Naive B cell (primary cell): Measurements from ENCODE around the gene DUOX2. TPM values are rescaled to one million over a fixed set of nuclear protein-coding genes. Genes with fewer than 3 reads are reported as not detected.

ENCODE experiments used
- ATAC-seq, 2 donors: fragments of 150-1000 bp; cut with Tn5 transposase; 2 replicates each; pipeline ENCODE4 v1.10.0; 2021; ENCODE audit warnings: low read depth in 2 of 2, mild to moderate bottlenecking in 2 of 2, moderate library complexity in 2 of 2
- DNase-seq: peaks from one replicate; pipeline ENCODE4 v3.0.0; 2022
- H3K27ac Mint-ChIP-seq, 6 donors: one replicate each; pipeline ENCODE4 v1.8.0; 2020 to 2022; ENCODE audit warnings: mild to moderate bottlenecking in 6 of 6, mixed read lengths in 6 of 6, moderate library complexity in 5 of 6, inconsistent platforms in 2 of 6
- H3K27me3 Mint-ChIP-seq, 3 donors: one replicate each; pipeline ENCODE4 v1.8.0; 2021 to 2022; ENCODE audit warnings: mixed read lengths in 3 of 3, mild to moderate bottlenecking in 1 of 3
- H3K36me3 Mint-ChIP-seq, 2 donors: one replicate each; pipeline ENCODE4 v1.8.0; 2020 to 2022; ENCODE audit warnings: mixed read lengths in 2 of 2, inconsistent platforms in 1 of 2, mild to moderate bottlenecking in 1 of 2
- H3K4me1 Mint-ChIP-seq, 3 donors: one replicate each; pipeline ENCODE4 v1.8.0; 2020 to 2022; ENCODE audit warnings: mixed read lengths in 3 of 3, inconsistent platforms in 1 of 3, mild to moderate bottlenecking in 1 of 3, moderate library complexity in 1 of 3
- H3K4me3 Mint-ChIP-seq, 8 donors: one replicate each; pipeline ENCODE4 v1.8.0; 2020 to 2022; ENCODE audit warnings: mild to moderate bottlenecking in 8 of 8, mixed read lengths in 8 of 8, moderate library complexity in 8 of 8, inconsistent platforms in 2 of 8
- H3K9me3 Mint-ChIP-seq, 7 donors: one replicate each; pipeline ENCODE4 v1.8.0; 2020 to 2022; ENCODE audit warnings: mixed read lengths in 7 of 7, mild to moderate bottlenecking in 5 of 7, inconsistent platforms in 2 of 7, moderate library complexity in 1 of 7
- polyA plus RNA-seq, 6 donors: library from polyadenylated mRNA; unstranded; fragments of 300-500 nt; fragmentation: Illumina TruSeq; gene quantifications; one replicate each; pipeline ENCODE4 v1.2.3, GENCODE V29; 2021; ENCODE audit warnings: low read depth in 6 of 6

Gene DUOX2
- polyA plus RNA-seq, 6 donors from 2014 or later = 0.08 TPM; not detected in 5

DNA sequence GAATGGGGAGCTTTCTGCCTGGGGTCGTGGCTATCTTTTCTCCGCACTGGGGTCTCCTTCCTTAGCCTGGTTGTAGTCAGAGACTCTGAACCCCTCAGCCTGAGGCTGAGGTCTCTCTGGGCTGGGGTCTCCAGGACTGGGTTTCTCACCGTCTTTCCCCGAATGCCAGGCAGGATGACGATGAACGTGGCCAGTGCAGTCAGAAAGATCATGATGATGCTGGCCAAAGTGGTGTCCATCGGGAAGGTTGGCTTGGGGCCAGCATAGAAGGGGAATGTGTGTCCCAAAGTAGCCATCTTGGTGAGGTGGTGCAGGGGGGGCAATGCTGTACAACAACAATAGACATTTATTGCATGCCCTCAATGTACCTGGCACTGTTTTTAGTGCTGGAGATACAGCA lies 8.7 kb upstream of the DUOX2 start:
- no peak for ATAC-seq
- H3K27ac Mint-ChIP-seq = no peak overlapping the region

DNA sequence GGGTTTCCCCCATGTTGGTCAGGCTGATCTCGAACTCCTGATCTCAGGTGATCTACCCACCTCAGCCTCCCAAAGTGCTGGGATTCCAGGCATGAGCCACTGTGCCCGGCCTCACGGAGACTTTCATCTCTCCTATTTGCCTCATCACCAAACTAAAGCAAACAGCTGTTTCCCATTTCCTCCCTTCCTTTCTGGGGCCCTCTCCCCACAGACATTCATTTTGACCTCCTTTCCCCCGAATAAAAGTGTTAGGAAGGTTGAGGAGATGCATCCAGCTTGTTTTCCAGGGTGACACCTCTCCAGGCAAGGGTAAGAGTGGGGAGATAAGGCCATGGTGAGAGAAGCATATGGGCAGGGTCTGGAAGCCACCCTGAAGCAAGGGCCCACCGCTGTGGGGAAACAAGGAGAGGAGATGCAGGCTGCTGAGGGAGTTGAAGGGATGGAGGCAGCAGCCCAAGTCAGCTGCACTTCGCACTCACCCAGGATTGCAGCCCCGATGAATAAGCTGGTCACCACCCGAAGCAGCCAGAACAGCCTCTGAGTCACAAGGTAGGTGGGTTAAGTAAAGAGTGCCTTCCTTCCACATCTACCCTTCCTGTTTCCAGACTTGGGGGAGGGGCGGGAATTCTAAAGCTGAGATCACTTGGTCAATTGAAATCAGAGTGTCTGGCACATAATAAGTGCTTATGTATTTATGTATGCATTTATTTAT lies 7.9 kb upstream of the DUOX2 start:
- no peak for ATAC-seq
- H3K27me3 Mint-ChIP-seq = peaks cover 61 to 80% (median 77%) of the 10 kb centered on the region in 3 donors
- no peaks in the 10 kb centered on the region for H3K36me3 Mint-ChIP-seq
- H3K4me3 Mint-ChIP-seq = no peak overlapping the region
- H3K9me3 Mint-ChIP-seq = peaks cover 0 to 2% (median 0%) of the 10 kb centered on the region in 7 donors
- DNase-seq = no peak
- H3K27ac Mint-ChIP-seq = no peak overlapping the region
- H3K4me1 Mint-ChIP-seq = peaks cover 12 to 16% (median 14%) of the 10 kb centered on the region in 3 donors

More for the DNA sequence above, 8.7 kb upstream of the DUOX2 start:
- no peak for DNase-seq
- Mint-ChIP-seq H3K4me1 (peaks cover 5 to 8% (median 5%) of the 10 kb centered on the region in 3 donors), H3K36me3 (no peaks in the 10 kb centered on the region), H3K4me3 (no peak overlapping the region), H3K9me3 (peaks cover 0 to 2% (median 0%) of the 10 kb centered on the region in 7 donors), H3K27me3 (peaks cover 59 to 74% (median 72%) of the 10 kb centered on the region in 3 donors)

DNA sequence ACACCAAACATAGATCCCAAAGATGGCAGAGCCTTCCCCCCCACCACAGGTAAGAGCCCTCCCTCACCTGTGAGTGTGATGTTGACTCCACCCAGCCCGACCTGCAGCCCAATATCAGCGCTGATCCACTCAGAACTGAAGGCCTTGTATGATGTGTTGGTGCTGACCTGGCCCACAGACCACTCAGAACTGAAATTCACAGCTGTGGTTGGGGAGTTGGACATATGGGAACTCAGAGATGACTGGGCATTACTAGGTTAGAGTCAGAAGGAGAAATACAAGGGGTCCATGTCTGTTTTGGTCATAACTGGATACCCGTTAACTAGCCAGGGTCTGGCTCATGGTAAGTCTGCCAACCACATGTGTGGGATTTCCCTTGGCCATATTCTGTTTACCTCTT lies 7.0 kb upstream of the DUOX2 start:
- DNase-seq (no peak), ATAC-seq (no peak)
- Mint-ChIP-seq H3K27ac (peak overlapping the region in 1 of 6 donors; percentile 46), H3K9me3 (peaks cover 0 to 2% (median 0%) of the 10 kb centered on the region in 7 donors), H3K36me3 (no peaks in the 10 kb centered on the region), H3K4me1 (peaks cover 12 to 25% (median 22%) of the 10 kb centered on the region in 3 donors), H3K27me3 (peaks cover 60 to 82% (median 79%) of the 10 kb centered on the region in 3 donors), H3K4me3 (no peak overlapping the region)

DNA sequence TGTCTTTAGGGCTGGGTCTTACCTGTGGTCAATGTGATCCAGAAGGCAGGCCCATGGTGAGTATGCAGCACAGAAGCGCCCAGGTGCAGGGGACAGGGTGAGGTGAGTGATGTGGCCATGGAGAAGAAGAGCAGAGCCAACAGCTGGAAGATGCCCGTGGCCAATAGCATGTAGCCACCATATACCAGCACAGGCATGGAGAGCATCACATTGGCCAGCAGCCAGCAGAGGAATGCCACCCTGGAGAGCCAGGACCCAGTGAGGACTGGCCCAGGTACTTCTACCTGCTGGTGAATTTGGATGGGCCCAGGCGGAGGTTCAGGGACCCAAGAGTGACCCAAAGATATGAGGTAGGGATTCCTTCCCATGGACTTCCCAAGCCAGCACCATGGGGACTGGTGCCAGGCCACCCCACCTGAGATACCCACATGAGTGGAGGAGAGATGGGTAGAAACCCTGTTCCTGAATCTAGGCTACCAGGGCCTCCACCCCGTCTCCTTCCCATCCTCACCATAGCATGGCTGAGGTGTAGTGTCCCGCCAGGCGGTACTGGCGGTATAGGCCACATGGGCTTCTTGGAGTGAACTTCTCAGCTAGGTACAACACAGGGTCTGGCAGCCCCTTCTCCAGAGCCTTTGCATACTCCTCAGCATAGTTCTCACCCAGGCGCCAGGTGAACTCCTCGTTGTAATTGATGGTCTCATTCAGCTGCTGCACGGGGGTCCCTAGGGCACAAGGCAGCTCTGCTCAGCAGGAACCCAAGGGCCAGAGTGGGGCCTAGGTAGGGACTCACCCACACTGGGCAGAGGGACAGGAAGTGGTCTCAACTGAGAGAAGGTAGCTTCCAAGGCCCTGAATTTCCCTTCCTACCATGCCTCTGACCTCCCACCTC lies 6.4 kb upstream of the DUOX2 start:
- H3K27me3 Mint-ChIP-seq = peaks cover 60 to 82% (median 79%) of the 10 kb centered on the region in 3 donors
- H3K36me3 Mint-ChIP-seq = no peaks in the 10 kb centered on the region
- peaks cover 0 to 3% (median 0%) of the 10 kb centered on the region in 7 donors for H3K9me3 Mint-ChIP-seq
- H3K4me3 Mint-ChIP-seq = no peak overlapping the region
- H3K27ac Mint-ChIP-seq = no peak overlapping the region
- ATAC-seq (no peak), DNase-seq (no peak)
- peaks cover 16 to 30% (median 29%) of the 10 kb centered on the region in 3 donors for H3K4me1 Mint-ChIP-seq

DNA sequence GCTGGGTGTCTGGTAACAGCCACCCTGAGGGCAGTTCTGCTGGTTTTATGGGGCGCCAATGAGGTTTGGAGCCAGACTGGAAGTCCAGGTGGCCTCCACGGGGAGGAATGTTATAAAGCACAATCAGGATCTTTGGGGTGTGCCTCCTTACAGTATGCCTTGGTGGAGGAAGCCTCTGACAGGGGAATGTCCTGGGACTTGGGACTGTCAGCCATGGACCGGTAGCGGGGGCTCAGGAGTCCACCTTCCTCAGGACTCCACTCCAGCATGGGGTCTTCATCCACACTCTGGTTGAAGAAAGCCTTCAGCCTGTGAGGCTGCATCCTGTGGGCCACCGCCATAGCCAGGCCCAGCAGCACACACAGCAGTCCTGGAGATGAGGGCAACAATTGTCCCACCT lies 5.0 kb upstream of the DUOX2 start:
- peaks cover 0 to 3% (median 0%) of the 10 kb centered on the region in 7 donors for H3K9me3 Mint-ChIP-seq
- H3K36me3 Mint-ChIP-seq = peaks cover 0 to 3% of the 10 kb centered on the region in 2 donors
- ATAC-seq (no peak), DNase-seq (no peak)
- H3K4me1 Mint-ChIP-seq = peaks cover 25 to 40% (median 39%) of the 10 kb centered on the region in 3 donors
- peak overlapping the region in 1 of 6 donors; percentile 48 for H3K27ac Mint-ChIP-seq
- H3K4me3 Mint-ChIP-seq = no peak overlapping the region
- H3K27me3 Mint-ChIP-seq = peaks cover 65 to 88% (median 85%) of the 10 kb centered on the region in 3 donors

DNA sequence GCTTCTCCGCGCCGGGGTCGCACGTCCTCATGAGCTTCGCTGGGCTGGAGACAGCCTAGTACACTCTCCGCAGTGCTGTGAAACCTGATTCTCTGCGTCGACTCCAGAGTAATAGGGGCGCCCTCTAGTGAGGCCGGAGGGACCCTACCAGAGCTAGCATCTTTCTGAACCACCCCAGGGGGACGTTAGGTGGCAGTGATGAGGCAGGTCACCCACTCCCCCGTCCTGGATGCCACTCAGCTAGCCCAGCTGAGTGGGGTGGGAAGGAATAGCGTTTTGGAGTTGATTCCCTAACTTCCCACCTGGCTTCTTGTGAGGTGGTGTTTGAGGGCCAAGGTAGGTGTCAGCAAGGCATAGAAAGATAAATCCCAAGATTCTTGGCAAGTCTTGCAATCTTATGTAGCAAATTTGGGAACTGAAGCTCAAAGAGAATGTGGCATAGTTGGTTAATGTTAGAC lies 4.2 kb upstream of the DUOX2 start:
- Mint-ChIP-seq H3K4me1 (peaks cover 33 to 48% (median 48%) of the 10 kb centered on the region in 3 donors), H3K4me3 (peak overlapping the region; percentile 61 to 94 (median 88)), H3K27me3 (peaks cover 71 to 91% (median 90%) of the 10 kb centered on the region in 3 donors), H3K9me3 (peaks cover 0 to 3% (median 0%) of the 10 kb centered on the region in 7 donors), H3K27ac (peak overlapping the region in 2 of 6 donors; percentile 65 to 83), H3K36me3 (peaks cover 0 to 8% of the 10 kb centered on the region in 2 donors)
- DNase-seq (peak; percentile 87), ATAC-seq (peak; percentile 94)

DNA sequence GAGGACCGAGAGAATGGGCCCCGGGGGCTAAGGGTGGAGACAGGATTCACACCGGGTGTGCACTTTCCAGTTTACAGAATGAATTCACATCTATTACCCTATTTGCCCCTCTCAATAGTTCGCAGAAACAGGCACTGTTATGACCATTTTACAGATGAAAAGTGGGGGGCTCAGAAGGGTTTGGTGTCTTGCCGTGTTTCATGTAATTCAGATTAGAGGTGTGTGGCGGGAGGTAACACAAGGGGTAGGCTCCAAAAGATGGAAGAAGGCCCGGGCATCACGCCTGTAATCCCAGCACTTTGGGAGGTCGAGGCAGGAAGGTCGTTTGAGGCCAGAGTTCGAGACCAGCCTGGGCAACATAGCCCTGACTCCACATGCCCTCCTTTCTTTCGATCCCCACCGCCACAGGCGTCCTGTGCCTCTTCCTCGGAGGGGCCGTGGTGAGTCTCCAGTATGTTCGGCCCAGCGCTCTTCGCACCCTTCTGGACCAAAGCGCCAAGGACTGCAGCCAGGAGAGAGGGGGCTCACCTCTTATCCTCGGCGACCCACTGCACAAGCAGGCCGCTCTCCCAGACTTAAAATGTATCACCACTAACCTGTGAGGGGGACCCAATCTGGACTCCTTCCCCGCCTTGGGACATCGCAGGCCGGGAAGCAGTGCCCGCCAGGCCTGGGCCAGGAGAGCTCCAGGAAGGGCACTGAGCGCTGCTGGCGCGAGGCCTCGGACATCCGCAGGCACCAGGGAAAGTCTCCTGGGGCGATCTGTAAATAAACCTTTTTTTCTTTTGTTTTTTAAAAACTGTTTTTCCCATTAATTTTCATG lies 3.5 kb upstream of the DUOX2 start:
- Mint-ChIP-seq H3K4me1 (peaks cover 37 to 55% (median 54%) of the 10 kb centered on the region in 3 donors), H3K27me3 (peaks cover 73 to 91% (median 89%) of the 10 kb centered on the region in 3 donors), H3K36me3 (peaks cover 0 to 8% of the 10 kb centered on the region in 2 donors), H3K27ac (peak overlapping the region in 1 of 6 donors; percentile 83), H3K9me3 (peaks cover 0 to 3% (median 0%) of the 10 kb centered on the region in 7 donors), H3K4me3 (peak overlapping the region; percentile 61 to 94 (median 88))
- DNase-seq (no peak), ATAC-seq (peak; percentile 11 to 12)

DNA sequence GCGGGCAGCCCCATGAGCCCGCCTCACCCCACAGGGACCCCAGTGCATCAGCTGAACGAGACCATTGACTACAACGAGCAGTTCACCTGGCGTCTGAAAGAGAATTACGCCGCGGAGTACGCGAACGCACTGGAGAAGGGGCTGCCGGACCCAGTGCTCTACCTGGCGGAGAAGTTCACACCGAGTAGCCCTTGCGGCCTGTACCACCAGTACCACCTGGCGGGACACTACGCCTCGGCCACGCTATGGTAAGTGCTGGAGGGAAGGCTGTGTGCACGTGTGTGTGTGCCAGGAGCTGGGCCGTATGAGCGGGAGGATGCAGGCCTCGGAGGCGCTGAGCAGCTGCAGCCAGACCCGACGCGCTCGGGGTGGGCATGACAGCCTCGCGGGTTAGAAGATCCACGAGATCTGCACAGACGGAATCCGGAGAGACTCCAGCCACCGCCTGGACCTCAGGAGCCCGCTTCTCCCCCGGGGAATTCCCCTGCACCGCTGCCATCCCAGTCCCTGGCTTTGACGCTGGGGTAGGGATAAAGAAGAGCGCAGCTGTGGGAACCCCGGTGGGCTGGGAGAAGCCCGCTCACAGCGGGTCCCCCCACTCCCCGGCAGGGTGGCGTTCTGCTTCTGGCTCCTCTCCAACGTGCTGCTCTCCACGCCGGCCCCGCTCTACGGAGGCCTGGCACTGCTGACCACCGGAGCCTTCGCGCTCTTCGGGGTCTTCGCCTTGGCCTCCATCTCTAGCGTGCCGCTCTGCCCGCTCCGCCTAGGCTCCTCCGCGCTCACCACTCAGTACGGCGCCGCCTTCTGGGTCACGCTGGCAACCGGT lies 2.7 kb upstream of the DUOX2 start:
- DNase-seq = no peak
- Mint-ChIP-seq H3K9me3 (peaks cover 0 to 3% (median 0%) of the 10 kb centered on the region in 7 donors), H3K27me3 (peaks cover 78 to 95% (median 93%) of the 10 kb centered on the region in 3 donors), H3K27ac (peak overlapping the region in 2 of 6 donors; percentile 20 to 33), H3K4me3 (peak overlapping the region; percentile 26 to 94 (median 88)), H3K4me1 (peaks cover 44 to 63% (median 62%) of the 10 kb centered on the region in 3 donors), H3K36me3 (peaks cover 0 to 8% of the 10 kb centered on the region in 2 donors)
- ATAC-seq = peak in 1 of 2 donors; percentile 8

DNA sequence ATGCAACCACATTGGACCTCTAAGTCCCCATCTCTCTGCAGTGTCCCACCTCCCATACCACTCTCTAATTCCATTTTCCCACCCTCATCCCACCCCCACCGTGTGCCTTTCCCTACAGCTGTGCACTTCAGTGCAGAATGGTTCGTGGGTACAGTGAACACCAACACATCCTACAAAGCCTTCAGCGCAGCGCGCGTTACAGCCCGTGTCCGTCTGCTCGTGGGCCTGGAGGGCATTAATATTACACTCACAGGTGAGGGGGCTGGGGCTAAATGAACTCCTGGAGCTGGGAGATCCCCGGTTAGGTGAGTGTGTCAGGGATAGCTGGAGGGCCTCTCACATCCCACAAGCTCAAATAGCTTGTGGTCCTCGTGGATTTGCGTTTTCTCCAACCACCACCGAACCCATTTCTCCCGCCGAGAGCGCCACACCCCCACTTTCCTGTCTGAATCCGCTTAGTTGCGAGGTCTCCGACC lies 2.1 kb upstream of the DUOX2 start:
- Mint-ChIP-seq H3K9me3 (peaks cover 0 to 3% (median 0%) of the 10 kb centered on the region in 7 donors), H3K4me1 (peaks cover 44 to 63% (median 63%) of the 10 kb centered on the region in 3 donors), H3K4me3 (peak overlapping the region in 7 of 8 donors; percentile 26 to 86 (median 76)), H3K27ac (peak overlapping the region in 1 of 6 donors; percentile 33), H3K36me3 (peaks cover 0 to 8% of the 10 kb centered on the region in 2 donors), H3K27me3 (peaks cover 75 to 91% (median 87%) of the 10 kb centered on the region in 3 donors)
- no peak for DNase-seq
- no peak for ATAC-seq

DNA sequence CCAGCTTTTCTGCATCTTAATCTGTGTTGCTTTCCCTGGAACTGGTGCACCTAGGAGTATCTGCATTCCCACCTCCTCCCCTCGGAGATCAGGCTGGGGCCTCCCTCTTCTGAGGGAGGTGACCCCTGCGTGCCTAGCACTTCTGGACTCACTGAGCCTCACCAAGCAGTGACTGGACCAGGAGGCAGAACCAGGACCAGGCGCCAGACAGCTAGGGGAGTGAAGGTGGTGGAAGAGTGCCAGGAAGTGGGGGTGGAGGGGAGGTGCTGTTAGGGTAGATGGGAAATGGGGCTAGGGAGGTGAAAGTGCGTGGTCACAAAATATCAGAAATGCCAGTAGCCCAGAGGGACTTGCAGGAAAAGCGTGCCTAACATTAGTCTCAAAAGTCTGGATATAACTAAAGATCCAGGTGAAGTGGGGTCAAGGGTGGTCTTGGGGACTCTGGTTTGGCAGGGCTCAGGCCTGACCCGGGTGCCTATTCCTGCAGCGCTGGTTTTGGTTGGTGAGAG lies 1.4 kb upstream of the DUOX2 start:
- Mint-ChIP-seq H3K36me3 (peaks cover 0 to 8% of the 10 kb centered on the region in 2 donors), H3K9me3 (peaks cover 0 to 3% (median 0%) of the 10 kb centered on the region in 7 donors), H3K27me3 (peaks cover 74 to 91% (median 85%) of the 10 kb centered on the region in 3 donors), H3K4me1 (peaks cover 45 to 66% (median 63%) of the 10 kb centered on the region in 3 donors), H3K27ac (no peak overlapping the region), H3K4me3 (peak overlapping the region in 5 of 8 donors; percentile 9 to 73 (median 70))
- DNase-seq (no peak), ATAC-seq (no peak)

DNA sequence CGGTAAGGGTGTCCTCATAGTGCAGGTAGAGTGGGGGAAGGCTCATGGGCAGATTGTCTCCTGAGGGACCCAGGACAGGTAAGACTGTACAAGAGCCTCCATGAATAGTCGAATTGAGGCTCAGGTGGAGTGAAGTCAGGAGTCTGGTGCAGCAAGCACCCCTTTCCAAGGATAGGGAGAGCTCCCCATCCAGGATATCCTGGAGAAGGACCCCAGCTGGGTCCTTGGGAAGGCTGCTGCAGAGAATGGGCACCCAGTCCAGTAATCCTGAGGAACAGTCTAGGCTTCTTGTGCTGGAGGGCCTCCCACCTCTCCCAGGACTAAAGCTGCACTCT lies 746 bp upstream of the DUOX2 start:
- Mint-ChIP-seq H3K9me3 (peaks cover 0 to 3% (median 0%) of the 10 kb centered on the region in 7 donors), H3K27me3 (peaks cover 74 to 92% (median 85%) of the 10 kb centered on the region in 3 donors), H3K4me3 (peak overlapping the region in 7 of 8 donors; percentile 25 to 90 (median 80)), H3K27ac (peak overlapping the region in 1 of 6 donors; percentile 59), H3K4me1 (peaks cover 48 to 69% (median 63%) of the 10 kb centered on the region in 3 donors), H3K36me3 (peaks cover 0 to 8% of the 10 kb centered on the region in 2 donors)
- ATAC-seq (no peak), DNase-seq (no peak)
